ENCODE data around the gene SLIT3.

Gene SLIT3

DNA sequence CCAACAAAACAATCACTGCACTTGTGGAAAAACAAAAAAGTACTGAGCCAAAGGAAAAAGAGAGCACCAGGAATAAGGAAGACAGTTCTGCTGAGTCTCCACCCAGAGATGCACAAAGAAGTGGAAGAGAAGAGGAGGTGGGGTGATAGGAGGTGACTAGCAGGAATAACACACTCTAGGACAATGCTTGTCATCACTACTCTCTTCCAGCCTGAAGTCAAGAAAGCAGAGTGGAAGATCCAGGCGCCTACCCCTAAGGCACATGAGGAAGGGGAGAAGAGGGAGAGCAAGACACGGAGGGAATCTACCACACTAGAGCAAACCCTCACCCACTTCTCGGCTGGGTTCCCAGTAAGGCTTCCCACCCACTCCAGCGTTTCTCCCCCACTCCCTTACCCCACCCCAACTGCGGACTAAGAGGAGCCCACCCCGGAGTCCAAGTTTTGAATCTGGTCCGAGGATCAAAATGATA lies 1.7 kb downstream of the SLIT3 start:
- no peak for DNase-seq (ENCODE audit: low spot score)

GRCh38 chr5:169298193-169298592 lies 2.7 kb downstream of the SLIT3 start:
- no peak for DNase-seq (ENCODE audit: low spot score)

- no peak for DNase-seq (ENCODE audit: low spot score)
Measured at GRCh38 chr5:169296419-169297143, 4.4 kb downstream of the SLIT3 start.

GRCh38 chr5:169295306-169295705 lies 5.6 kb downstream of the SLIT3 start:
- no peak for DNase-seq (ENCODE audit: low spot score)

- no peak for DNase-seq (ENCODE audit: low spot score)
Measured at GRCh38 chr5:169294621-169295020, 6.3 kb downstream of the SLIT3 start.

- DNase-seq (ENCODE audit: low spot score): no peak
Measured at GRCh38 chr5:169291877-169292276, 9.1 kb downstream of the SLIT3 start.

DNA sequence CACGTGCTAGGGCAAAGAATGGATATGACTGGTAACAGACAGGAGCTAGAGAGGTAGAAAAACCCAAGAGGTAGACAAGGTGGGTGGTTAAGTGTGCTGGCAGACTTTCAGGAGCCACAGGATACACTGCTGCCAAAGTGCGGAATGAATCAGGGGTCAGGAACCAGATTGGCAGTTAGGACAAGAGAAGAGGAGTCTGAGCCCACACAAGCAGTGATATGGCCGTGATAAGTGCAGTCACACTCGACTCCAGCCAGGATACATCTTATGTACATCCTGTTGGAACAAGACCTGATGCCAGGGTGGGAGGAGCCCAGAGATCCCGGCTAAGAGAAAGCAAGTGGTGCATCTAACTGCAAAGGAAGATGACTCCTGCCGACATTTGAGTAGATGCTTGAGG lies 10.0 kb downstream of the SLIT3 start:
- DNase-seq (ENCODE audit: low spot score): no peak

DNA sequence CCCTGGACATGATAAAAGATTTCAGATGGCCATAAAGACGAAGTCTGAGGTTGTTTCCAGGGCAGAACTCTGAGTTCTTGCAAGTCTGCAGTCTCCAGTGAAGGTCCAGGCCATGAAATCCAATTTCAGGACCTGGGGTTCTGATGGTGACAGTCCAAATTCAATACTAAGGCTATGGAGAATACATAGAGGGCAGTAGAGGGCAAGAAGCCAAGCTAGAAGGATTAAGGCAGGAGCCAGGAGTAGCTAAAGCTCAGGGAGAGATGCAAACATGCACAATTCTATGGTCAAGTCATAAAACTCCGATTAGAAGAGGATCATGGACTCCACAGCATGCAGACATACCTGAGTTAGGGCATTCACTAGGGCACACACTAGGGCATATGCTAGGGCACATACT lies 11.4 kb downstream of the SLIT3 start:
- DNase-seq (ENCODE audit: low spot score): no peak

GRCh38 chr5:169288066-169288930 lies 12.6 kb downstream of the SLIT3 start:
- DNase-seq (ENCODE audit: low spot score): no peak

DNA sequence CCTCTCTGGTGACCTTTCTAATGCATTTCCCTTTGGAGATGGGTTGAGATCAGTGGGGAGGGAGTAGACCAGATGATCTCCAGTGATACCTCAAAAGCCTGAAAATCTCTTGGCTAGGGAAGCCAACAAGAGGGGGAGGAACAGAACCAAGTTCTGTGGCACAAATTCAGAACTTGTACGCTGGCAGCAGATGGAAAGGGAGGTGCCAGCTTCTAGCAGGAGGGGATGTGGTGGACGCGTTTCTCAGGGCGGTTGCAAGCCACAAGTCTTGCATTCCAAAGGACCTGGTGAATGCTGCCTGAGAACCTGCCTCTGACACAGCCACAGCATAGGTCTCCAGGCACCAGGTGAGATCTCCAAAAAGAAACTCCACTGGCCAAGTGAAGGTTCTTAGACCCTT lies 13.4 kb downstream of the SLIT3 start:
- DNase-seq (ENCODE audit: low spot score): no peak

- DNase-seq (ENCODE audit: low spot score): no peak
Measured at GRCh38 chr5:169286572-169287300, 14.2 kb downstream of the SLIT3 start.

DNA sequence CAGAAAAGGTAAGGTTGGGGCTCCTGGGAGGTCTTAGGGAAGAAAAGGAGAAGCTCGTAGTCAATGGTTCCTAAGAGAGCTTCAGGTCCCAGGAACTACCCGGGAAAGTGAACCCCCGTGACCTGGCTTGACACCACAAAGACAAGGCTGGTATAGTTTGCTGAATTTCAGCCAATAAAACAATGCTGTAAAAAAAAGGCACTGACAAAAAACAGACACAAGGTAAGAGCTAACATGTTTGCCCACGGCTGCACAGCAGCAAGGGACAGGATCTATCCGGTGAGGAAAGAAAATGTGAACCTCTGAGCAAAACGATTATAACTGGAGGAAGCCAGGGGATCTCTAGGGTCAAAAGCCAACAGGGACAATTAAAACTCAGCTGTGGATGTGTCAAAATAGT lies 17.1 kb downstream of the SLIT3 start:
- no peak for DNase-seq (ENCODE audit: low spot score)

GRCh38 chr5:169281625-169282024 lies 19.3 kb downstream of the SLIT3 start:
- no peak for DNase-seq (ENCODE audit: low spot score)

DNA sequence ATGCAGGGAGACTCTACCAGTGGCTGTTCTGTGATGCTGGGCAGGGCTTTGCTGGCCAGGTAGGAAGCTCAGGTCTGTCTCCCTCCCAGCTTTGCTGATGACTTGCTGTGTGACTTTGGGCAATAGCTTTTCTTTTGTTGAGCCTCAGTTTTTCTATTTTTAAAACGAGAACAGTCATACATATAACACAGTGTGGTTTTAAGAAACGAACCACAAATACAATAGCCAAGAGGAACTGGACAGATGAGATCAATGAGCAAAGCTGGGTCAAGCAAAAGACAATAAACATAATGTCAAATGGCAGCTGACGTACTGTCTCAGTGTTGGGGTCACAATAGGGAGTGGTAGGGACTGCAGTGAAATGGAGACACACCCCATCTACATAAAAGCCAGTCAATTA lies 20.2 kb downstream of the SLIT3 start:
- no peak for DNase-seq (ENCODE audit: low spot score)

DNA sequence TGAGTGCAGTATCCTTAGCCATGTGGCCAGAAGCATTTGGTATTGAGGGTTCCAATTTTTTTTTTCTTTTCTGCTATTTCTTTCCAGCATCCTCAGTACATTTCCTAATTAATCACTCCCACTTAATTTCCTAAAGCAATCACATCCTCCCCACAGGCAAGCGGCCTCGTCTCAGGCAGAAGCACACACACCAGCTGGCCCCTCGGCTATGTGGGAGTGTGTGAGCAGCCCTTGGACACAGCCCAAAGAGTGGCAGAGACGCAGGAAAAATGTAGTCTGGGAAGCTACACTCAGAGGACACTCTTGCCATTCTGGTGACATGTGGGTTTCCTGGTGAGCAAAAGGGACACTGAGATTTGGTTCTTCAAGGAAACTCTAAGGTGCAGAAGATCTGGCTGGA lies 20.7 kb downstream of the SLIT3 start:
- no peak for DNase-seq (ENCODE audit: low spot score)

DNA sequence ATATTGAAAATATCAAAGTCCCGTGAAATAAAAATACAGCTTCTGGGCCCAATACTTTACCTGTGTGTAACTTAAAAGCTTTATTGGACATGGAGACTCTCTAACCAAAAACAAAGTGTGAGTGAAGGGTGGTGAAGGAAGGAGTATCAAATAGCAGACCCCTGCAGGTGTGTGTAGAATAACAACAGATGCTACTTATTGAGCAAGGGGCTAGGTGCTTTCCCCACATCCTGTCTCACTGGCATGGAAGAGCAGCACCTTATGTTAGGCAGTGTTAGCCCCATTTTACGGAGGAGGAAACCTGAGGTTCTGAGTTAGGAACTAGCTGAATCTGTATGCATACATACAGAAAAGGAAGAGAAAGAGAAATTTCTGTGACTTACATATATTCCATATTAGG lies 21.8 kb downstream of the SLIT3 start:
- no peak for DNase-seq (ENCODE audit: low spot score)

GRCh38 chr5:169273881-169274280 lies 27.1 kb downstream of the SLIT3 start:
- DNase-seq (ENCODE audit: low spot score): no peak

GRCh38 chr5:169273451-169273850 lies 27.5 kb downstream of the SLIT3 start:
- DNase-seq (ENCODE audit: low spot score): no peak

- no peak for DNase-seq (ENCODE audit: low spot score)
Measured at GRCh38 chr5:169272731-169273427, 28.1 kb downstream of the SLIT3 start.

DNA sequence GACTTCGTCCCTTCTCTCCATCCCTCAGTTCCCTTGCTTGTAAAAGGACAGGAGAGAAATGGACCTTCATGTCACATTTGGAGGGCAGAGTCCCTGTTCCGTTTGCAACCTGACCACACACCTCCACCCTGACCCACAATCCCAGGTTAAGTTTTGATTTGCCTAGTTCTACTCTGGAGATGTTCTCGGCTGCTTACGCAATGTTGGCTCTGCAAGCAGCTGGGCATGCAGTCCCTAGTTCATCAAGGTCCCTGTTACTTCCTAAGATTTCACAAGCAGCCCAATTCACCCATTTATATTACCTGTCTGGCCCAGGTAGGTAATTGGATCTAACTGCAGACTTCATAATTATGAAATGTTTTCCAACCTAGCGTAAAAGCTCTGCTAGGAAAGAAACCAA lies 28.8 kb downstream of the SLIT3 start:
- no peak for DNase-seq (ENCODE audit: low spot score)

GRCh38 chr5:169270827-169271226 lies 30.1 kb downstream of the SLIT3 start:
- DNase-seq (ENCODE audit: low spot score): no peak

DNA sequence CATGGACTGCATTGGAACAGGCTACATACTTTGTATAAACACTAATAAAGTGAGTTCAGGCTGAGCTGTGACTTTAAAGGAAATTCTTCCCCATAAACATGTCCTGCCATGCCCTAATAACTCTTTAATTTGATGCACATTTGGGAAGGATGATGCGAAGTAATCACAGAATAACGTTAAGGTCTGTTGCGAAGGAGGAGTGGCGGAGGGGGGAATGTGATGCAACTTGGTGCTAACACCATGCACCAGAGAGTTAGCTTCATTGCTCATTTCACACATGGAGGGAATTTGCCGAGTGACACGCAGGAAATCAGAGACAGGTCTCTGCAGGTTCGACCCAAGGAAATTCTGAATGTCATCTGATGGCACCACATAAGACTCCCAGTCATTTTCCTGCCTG lies 32.9 kb downstream of the SLIT3 start:
- DNase-seq (ENCODE audit: low spot score): no peak

All from hematopoietic multipotent progenitor cell treated with erythropoietin and hydrocortisone succinate and interleukin-3 and kit ligand, for 15 days (in vitro differentiated cells).